H1 (cell line): Measurements from ENCODE around the gene STYXL1. TPM values are rescaled to one million over a fixed set of nuclear protein-coding genes. Genes with fewer than 3 reads are reported as not detected.
A peak's percentile ranks its signal among the peaks of the same experiment; 100 is the strongest.

ENCODE experiments used
- CTCF ChIA-PET: fragments of 300-600 bp; sonication (Branson Sonifier 250); formaldehyde crosslinking; loops from one replicate; lab custom pipeline; 2021; ENCODE audit not compliant: partially characterized antibody; lab: Charles Lee
- POLR2A ChIA-PET: fragments of 300-600 bp; sonication (Branson Sonifier 250); formaldehyde crosslinking; loops from one replicate; lab custom pipeline; 2021; ENCODE audit warnings: inconsistent platforms; ENCODE audit not compliant: partially characterized antibody; lab: Charles Lee
- DNase-seq, 2 experiments: peaks; one replicate each; pipeline versions ENCODE4 v3.0.0 to v3.0.0-alpha.2; 2010 to 2022; ENCODE audit warnings: low spot score in 2 of 2, low read depth in 1 of 2, mixed read lengths in 1 of 2
- FAIRE-seq: peaks from 2 replicates; lab custom pipeline; 2011; peaks lifted over from hg19 to GRCh38; lab: Jason Lieb, UNC
- H2AFZ ChIP-seq: 2 replicates; pipeline ENCODE4 v1.8.1; 2012; ENCODE audit warnings: low read length, inconsistent platforms
- H2AK5ac ChIP-seq: 2 replicates; pipeline ENCODE4 v1.6.1; 2013; ENCODE audit warnings: low read depth, low read length
- H2BK120ac ChIP-seq: replicated peaks from 2 replicates; pipeline ENCODE3; 2013; ENCODE audit warnings: low read depth, low read length, inconsistent platforms
- H2BK12ac ChIP-seq: 2 replicates; pipeline ENCODE4 v1.6.1; 2013; ENCODE audit warnings: low read depth, low read length
- H2BK15ac ChIP-seq: 2 replicates; pipeline ENCODE4 v1.6.1; 2013; ENCODE audit warnings: low read length
- H2BK20ac ChIP-seq: 2 replicates; pipeline ENCODE4 v1.6.1; 2013; ENCODE audit warnings: low read length
- H2BK5ac ChIP-seq: 2 replicates; pipeline ENCODE4 v1.6.1; 2013; ENCODE audit warnings: low read depth, low read length
- H3K14ac ChIP-seq: 2 replicates; pipeline ENCODE4 v1.6.1; 2013; ENCODE audit warnings: inconsistent platforms; ENCODE audit not compliant: insufficient read length
- H3K18ac ChIP-seq: 2 replicates; pipeline ENCODE4 v1.6.1; 2013; ENCODE audit warnings: low read length; ENCODE audit errors: extremely low read depth
- H3K23ac ChIP-seq: 2 replicates; pipeline ENCODE4 v1.6.1; 2013; ENCODE audit warnings: inconsistent platforms; ENCODE audit not compliant: insufficient read length
- H3K23me2 ChIP-seq: 2 replicates; pipeline ENCODE4 v1.6.1; 2013; ENCODE audit warnings: low read depth, low read length
- H3K27ac ChIP-seq: 2 replicates; pipeline ENCODE4 v1.6.1; 2011; ENCODE audit warnings: low read depth, low read length, inconsistent platforms
- H3K27me3 ChIP-seq, 4 experiments: replicated peaks in 1 of 4; 1 replicate in 1 of 4; 2 replicates in 3 of 4; pipeline versions ENCODE4 v1.6.1 to v1.8.1; 2011 to 2013; ENCODE audit warnings: low read length in 3 of 4, mild to moderate bottlenecking in 3 of 4, inconsistent platforms in 2 of 4, mixed read lengths in 2 of 4, moderate library complexity in 1 of 4; ENCODE audit not compliant: control insufficient read depth in 3 of 4, insufficient read depth in 3 of 4; ENCODE audit errors: extremely low read depth in 1 of 4
- H3K36me3 ChIP-seq, 4 experiments: 2 replicates each; pipeline versions ENCODE4 v1.6.1 to v1.8.1; 2011 to 2013; ENCODE audit warnings: mild to moderate bottlenecking in 4 of 4, low read length in 3 of 4, moderate library complexity in 2 of 4, control low read depth in 1 of 4, inconsistent platforms in 1 of 4; ENCODE audit not compliant: insufficient read depth in 4 of 4, control insufficient read depth in 2 of 4
- H3K4ac ChIP-seq: replicated peaks from 2 replicates; pipeline ENCODE3; 2013; ENCODE audit warnings: low read length, low read depth, mixed read lengths, inconsistent platforms; ENCODE audit not compliant: insufficient read length
- H3K4me1 ChIP-seq, 4 experiments: replicated peaks in 1 of 4; 1 replicate in 1 of 4; 2 replicates in 3 of 4; pipeline versions ENCODE4 v1.6.1 to v1.8.1; 2011 to 2013; ENCODE audit warnings: low read length in 3 of 4, inconsistent platforms in 2 of 4, mixed read lengths in 1 of 4; ENCODE audit not compliant: insufficient read depth in 4 of 4, control insufficient read depth in 3 of 4
- H3K4me2 ChIP-seq, 2 experiments: 2 replicates each; pipeline versions ENCODE4 v1.6.1 to v1.8.1; 2011 to 2013; ENCODE audit warnings: low read depth in 2 of 2, low read length in 2 of 2, control low read depth in 1 of 2, inconsistent platforms in 1 of 2, mild to moderate bottlenecking in 1 of 2; ENCODE audit not compliant: insufficient read depth in 1 of 2
- H3K4me3 ChIP-seq, 4 experiments: fragments of 200-600, 300-600 bp in 1 of 4; sonication (generic), shearing (Covaris generic), sonication (Bioruptor Twin) in 1 of 4; 2 replicates each; pipeline versions ENCODE4 v1.5.1 to v1.8.1; 2011 to 2016; ENCODE audit warnings: low read length in 4 of 4, low read depth in 3 of 4, control low read depth in 2 of 4, inconsistent platforms in 2 of 4, mild to moderate bottlenecking in 2 of 4, mixed read lengths in 1 of 4, moderate library complexity in 1 of 4; ENCODE audit not compliant: insufficient read depth in 2 of 4; ENCODE audit errors: extremely low read depth in 1 of 4
- H3K56ac ChIP-seq: replicated peaks from 2 replicates; pipeline ENCODE3; 2013; ENCODE audit warnings: low read depth, mild to moderate bottlenecking, mixed read lengths, low read length, inconsistent platforms; ENCODE audit not compliant: insufficient read length
- H3K79me1 ChIP-seq: 2 replicates; pipeline ENCODE4 v1.6.1; 2013; ENCODE audit warnings: low read depth, low read length, control low read depth
- H3K79me2 ChIP-seq, 2 experiments: 2 replicates each; pipeline versions ENCODE4 v1.6.1 to v1.8.1; 2012 to 2013; ENCODE audit warnings: low read length in 2 of 2, mild to moderate bottlenecking in 2 of 2, inconsistent platforms in 1 of 2; ENCODE audit not compliant: insufficient read depth in 2 of 2, control insufficient read depth in 1 of 2
- H3K9ac ChIP-seq, 4 experiments: replicated peaks in 1 of 4; 1 replicate in 1 of 4; 2 replicates in 3 of 4; pipeline versions ENCODE4 v1.6.1 to v1.8.1; 2011 to 2013; ENCODE audit warnings: low read depth in 3 of 4, low read length in 3 of 4, control low read depth in 2 of 4, mild to moderate bottlenecking in 2 of 4, moderate library complexity in 2 of 4, inconsistent platforms in 1 of 4; ENCODE audit errors: extremely low read depth in 1 of 4
- H3K9me3 ChIP-seq, 2 experiments: 2 replicates each; pipeline versions ENCODE4 v1.6.1 to v1.8.1; 2012 to 2013; ENCODE audit warnings: mild to moderate bottlenecking in 2 of 2, moderate library complexity in 2 of 2, control low read depth in 1 of 2, inconsistent platforms in 1 of 2, low read depth in 1 of 2, low read length in 1 of 2, mixed read lengths in 1 of 2; ENCODE audit not compliant: insufficient read depth in 2 of 2
- H4K20me1 ChIP-seq, 2 experiments: replicated peaks in 1 of 2; 2 replicates each; pipeline versions ENCODE3 to v1.8.1; 2011 to 2013; ENCODE audit warnings: inconsistent platforms in 2 of 2, low read length in 2 of 2, mild to moderate bottlenecking in 1 of 2; ENCODE audit not compliant: insufficient read depth in 2 of 2, control insufficient read depth in 1 of 2
- H4K5ac ChIP-seq: 2 replicates; pipeline ENCODE4 v1.6.1; 2013; ENCODE audit warnings: low read length, low read depth, mixed read lengths, inconsistent platforms; ENCODE audit not compliant: insufficient read length
- H4K8ac ChIP-seq: 2 replicates; pipeline ENCODE4 v1.8.0; 2013; ENCODE audit warnings: mild to moderate bottlenecking, moderate library complexity, low read length, inconsistent platforms; ENCODE audit not compliant: insufficient read depth; ENCODE audit errors: extremely low read depth
- H4K91ac ChIP-seq: replicated peaks from 2 replicates; pipeline ENCODE3; 2013; ENCODE audit warnings: low read length, mixed read lengths, inconsistent platforms; ENCODE audit not compliant: insufficient read length
- CEBPB ChIP-seq: IDR thresholded peaks from 2 replicates; pipeline ENCODE4 v1.6.1; 2012; ENCODE audit warnings: low read depth, low read length
- FOSL1 ChIP-seq: IDR thresholded peaks from 2 replicates; pipeline ENCODE4 v1.6.1; 2011; ENCODE audit warnings: mild to moderate bottlenecking, low read depth, low read length, moderate library complexity; ENCODE audit not compliant: insufficient read depth
- JUN ChIP-seq: IDR thresholded peaks from 2 replicates; pipeline ENCODE4 v1.6.1; 2011; ENCODE audit warnings: low read depth, mild to moderate bottlenecking, improper control_type of control experiment, low read length
- NRF1 ChIP-seq: IDR thresholded peaks from 2 replicates; pipeline ENCODE4 v1.6.1; 2011; ENCODE audit warnings: mild to moderate bottlenecking, low read depth, low read length, improper control_type of control experiment
- SP1 ChIP-seq: IDR thresholded peaks from 2 replicates; pipeline ENCODE4 v1.6.1; 2011; ENCODE audit warnings: low read depth, low read length
- SUZ12 ChIP-seq: fragments of 200-600 bp; sonication (generic); IDR thresholded peaks from 2 replicates; pipeline ENCODE4 v1.6.1; 2012; ENCODE audit warnings: mild to moderate bottlenecking, inconsistent platforms, low read length, moderate library complexity, mixed read lengths
- WGBS, 2 experiments: shearing (Covaris generic) in 1 of 2; methylation state at CpG; one replicate each; pipeline versions ENCODE4 v1.1.6 to v1.1.7; 2013 to 2015; ENCODE audit warnings: low lambda C conversion rate in 2 of 2, mixed read lengths in 2 of 2, inconsistent platforms in 1 of 2, low coverage in 1 of 2, missing lambda C conversion rate in 1 of 2; ENCODE audit not compliant: insufficient replicate concordance in 2 of 2, insufficient coverage in 1 of 2, insufficient read length in 1 of 2; ENCODE audit errors: extremely low coverage in 1 of 2, missing lambda C conversion rate in 1 of 2; 5-methylcytosine and 5-hydroxymethylcytosine counted together
- polyA plus RNA-seq, 7 experiments: library from polyadenylated mRNA; depleted of rRNA in 3 of 7; stranded (reverse) in 5 of 7; unstranded in 2 of 7; fragments of >200 nt in 5 of 7; fragments of 200-250 nt in 2 of 7; gene quantifications; 1 replicate in 5 of 7; 2 replicates in 1 of 7; 4 replicates in 1 of 7; pipeline versions ENCODE4 v1.2.1 to v1.2.3, GENCODE V29; 2011 to 2013; ENCODE audit warnings: missing spikeins in 2 of 7, mixed read lengths in 2 of 7
- total RNA-seq: library from RNA; stranded (reverse); fragmentation: NEBNext Ultra II Directional; extraction: Animal tissue kit (Norgen Biotek cat#: 25700); gene quantifications from 2 replicates; pipeline ENCODE4 v1.2.1, GENCODE V29; 2021
- TF ChIP-seq, protein P1 (sequence below), 3 experiments: IDR thresholded peaks; 1 replicate in 2 of 3; 2 replicates in 1 of 3; pipeline versions ENCODE4 v1.5.1 to v1.6.1; 2011; ENCODE audit warnings: low read length in 3 of 3, mild to moderate bottlenecking in 3 of 3, inconsistent platforms in 2 of 3, low read depth in 1 of 3, moderate library complexity in 1 of 3; ENCODE audit not compliant: insufficient read depth in 1 of 3; ENCODE audit errors: control extremely low read depth in 1 of 3
- TF ChIP-seq, protein P2 (sequence below): IDR thresholded peaks from 2 replicates; pipeline ENCODE4 v1.6.1; 2011; ENCODE audit warnings: low read length, improper control_type of control experiment

The STYXL1 gene
- total and polyA plus RNA-seq, 2 of the 8 experiments (the other 6 are each of a cell fraction or from before 2014, with no cell fraction given), result 32.3 to 53.9 TPM

DNA sequence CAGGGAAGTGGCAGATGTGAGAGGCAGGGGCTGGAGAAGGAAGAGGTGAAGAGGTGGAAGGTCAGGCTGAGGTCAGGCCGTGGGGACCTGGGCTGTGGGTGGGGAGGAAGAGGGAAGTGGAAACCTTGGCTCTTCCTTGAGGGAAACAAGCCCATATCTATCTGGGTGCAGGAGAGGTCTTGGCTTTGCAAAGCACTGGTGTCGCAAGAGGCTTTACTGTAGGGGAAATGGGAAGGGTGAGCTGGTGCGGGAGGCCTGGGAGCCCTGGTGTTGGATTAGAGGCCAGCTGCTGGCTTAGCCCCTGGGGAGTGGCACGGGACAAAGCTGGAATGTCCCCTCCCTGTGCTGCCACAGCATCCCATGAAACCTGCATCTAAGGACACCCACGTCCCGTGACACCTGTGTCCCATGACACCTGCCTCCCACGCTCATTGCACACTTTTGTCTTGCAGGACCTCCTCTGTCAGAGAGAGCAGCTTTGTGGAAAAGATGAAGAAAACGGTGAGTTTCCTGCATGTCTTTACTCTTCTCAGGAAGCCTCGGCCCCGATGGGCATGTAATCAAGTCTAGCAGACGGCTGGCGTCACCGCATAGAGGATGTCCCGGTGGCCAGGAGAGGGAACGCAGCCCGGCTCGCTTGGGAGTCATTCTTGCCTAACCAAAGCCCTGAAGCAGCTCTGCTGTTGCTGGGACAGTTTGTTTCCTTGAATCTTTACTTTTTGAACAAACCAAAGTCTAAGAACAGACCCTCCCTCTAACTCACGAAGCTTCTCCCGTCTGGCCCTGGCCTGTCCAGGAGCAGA is 75.6 kb downstream of the STYXL1 start:
- Histone ChIP-seq H3K36me3 (peaks cover 4 to 14% (median 7%) of the 10 kb centered on the region in 4 experiments; a peak in 5 of 8 replicates), H4K8ac (no peak overlapping the region), H3K4ac (no peak overlapping the region), H3K9me3 (no peaks in the 10 kb centered on the region), H3K56ac (no peak overlapping the region), H3K14ac (no peak overlapping the region), H2AFZ (no peak overlapping the region), H4K91ac (no peak overlapping the region), H4K5ac (no peak overlapping the region), H2AK5ac (no peak overlapping the region), H3K23me2 (no peaks in the 10 kb centered on the region), H3K18ac (no peak overlapping the region), H3K27ac (no peak overlapping the region), H2BK120ac (no peak overlapping the region), H3K4me3 (no peak overlapping the region), H3K23ac (no peak overlapping the region), H3K79me2 (no peaks in the 10 kb centered on the region), H2BK12ac (no peak overlapping the region), H3K27me3 (no peaks in the 10 kb centered on the region), H4K20me1 (peaks cover 0 to 16% of the 10 kb centered on the region in 2 experiments), H2BK15ac (no peak overlapping the region), H2BK20ac (no peak overlapping the region), H3K79me1 (peaks cover 7% of the 10 kb centered on the region), H3K4me2 (no peak overlapping the region), H3K9ac (no peak overlapping the region), H2BK5ac (no peak overlapping the region; the same call in 1 of the 2 replicates), H3K4me1 (no peaks in the 10 kb centered on the region)
- 87% methylated on average over 19 of the region's 19 CpGs; no CpG with 5 or more reads in 1 of the 2 experiments for WGBS, 2 experiments
- CTCF ChIA-PET, result interaction anchor here (0.6 to 4.5 kb wide), 22 partner anchors 10 to 133 kb away, joined by 3 to 17 read pairs (median 4); partner anchors contain the start of gene RHBDD2
- POLR2A ChIA-PET, result interaction anchor here (0.7 to 2.7 kb wide), 6 partner anchors 11 to 79 kb away, joined by 3 to 10 read pairs (median 3); partner anchors contain the start of genes POR and TMEM120A
- DNase-seq, result no peak
- FAIRE-seq, result no peak
- TF ChIP-seq SUZ12 (no peak), NRF1 (no peak), CEBPB (no peak), FOSL1 (no peak), SP1 (no peak), JUN (no peak)
- TF ChIP-seq, protein P1, sequence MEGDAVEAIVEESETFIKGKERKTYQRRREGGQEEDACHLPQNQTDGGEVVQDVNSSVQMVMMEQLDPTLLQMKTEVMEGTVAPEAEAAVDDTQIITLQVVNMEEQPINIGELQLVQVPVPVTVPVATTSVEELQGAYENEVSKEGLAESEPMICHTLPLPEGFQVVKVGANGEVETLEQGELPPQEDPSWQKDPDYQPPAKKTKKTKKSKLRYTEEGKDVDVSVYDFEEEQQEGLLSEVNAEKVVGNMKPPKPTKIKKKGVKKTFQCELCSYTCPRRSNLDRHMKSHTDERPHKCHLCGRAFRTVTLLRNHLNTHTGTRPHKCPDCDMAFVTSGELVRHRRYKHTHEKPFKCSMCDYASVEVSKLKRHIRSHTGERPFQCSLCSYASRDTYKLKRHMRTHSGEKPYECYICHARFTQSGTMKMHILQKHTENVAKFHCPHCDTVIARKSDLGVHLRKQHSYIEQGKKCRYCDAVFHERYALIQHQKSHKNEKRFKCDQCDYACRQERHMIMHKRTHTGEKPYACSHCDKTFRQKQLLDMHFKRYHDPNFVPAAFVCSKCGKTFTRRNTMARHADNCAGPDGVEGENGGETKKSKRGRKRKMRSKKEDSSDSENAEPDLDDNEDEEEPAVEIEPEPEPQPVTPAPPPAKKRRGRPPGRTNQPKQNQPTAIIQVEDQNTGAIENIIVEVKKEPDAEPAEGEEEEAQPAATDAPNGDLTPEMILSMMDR (IDR thresholded peaks at IDR 0.05; ENCODE audit: control extremely low read depth in 1 of 3, insufficient read depth in 1 of 3, low read depth in 1 of 3, low read length in 3 of 3), result peak; percentile 23 to 53 (median 46); a peak in 2 of 4 replicates
- TF ChIP-seq, protein P2, sequence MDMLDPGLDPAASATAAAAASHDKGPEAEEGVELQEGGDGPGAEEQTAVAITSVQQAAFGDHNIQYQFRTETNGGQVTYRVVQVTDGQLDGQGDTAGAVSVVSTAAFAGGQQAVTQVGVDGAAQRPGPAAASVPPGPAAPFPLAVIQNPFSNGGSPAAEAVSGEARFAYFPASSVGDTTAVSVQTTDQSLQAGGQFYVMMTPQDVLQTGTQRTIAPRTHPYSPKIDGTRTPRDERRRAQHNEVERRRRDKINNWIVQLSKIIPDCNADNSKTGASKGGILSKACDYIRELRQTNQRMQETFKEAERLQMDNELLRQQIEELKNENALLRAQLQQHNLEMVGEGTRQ, result no peak
